HepG2 (cell line): ENCODE data around the gene DQX1. TPM values are rescaled to one million over a fixed set of nuclear protein-coding genes. Genes with fewer than 3 reads are reported as not detected.

ENCODE experiments used
- CREM ChIP-seq, 2 experiments: sonication (generic) in 1 of 2; formaldehyde crosslinking in 1 of 2; IDR thresholded peaks; 2 replicates each; pipeline versions ENCODE4 v1.4.0 to v1.6.1; 2016 to 2020; ENCODE audit warnings: antibody characterized with exemption in 1 of 2, mild to moderate bottlenecking in 1 of 2, missing genetic modification reagents in 1 of 2
- EZH2 ChIP-seq: conservative IDR thresholded peaks from 2 replicates; pipeline ENCODE4 v1.6.1; 2012; ENCODE audit warnings: mild to moderate bottlenecking, low read depth, low read length, moderate library complexity
- FUBP1 ChIP-seq: sonication (generic); formaldehyde crosslinking; IDR thresholded peaks from 2 replicates; pipeline ENCODE4 v1.5.1; 2020; ENCODE audit warnings: missing genetic modification reagents, mild to moderate bottlenecking, borderline replicate concordance
- HES4 ChIP-seq: sonication (generic); formaldehyde crosslinking; IDR thresholded peaks from 2 replicates; pipeline ENCODE4 v1.9.0; 2021; ENCODE audit warnings: mild to moderate bottlenecking, missing genetic modification reagents, borderline replicate concordance
- HOXD1 ChIP-seq: sonication (generic); formaldehyde crosslinking; IDR thresholded peaks from 2 replicates; pipeline ENCODE4 v1.5.0; 2020; ENCODE audit warnings: missing genetic modification reagents
- KMT2A ChIP-seq: sonication (generic); formaldehyde crosslinking; IDR thresholded peaks from 2 replicates; pipeline ENCODE4 v1.4.0; 2020; ENCODE audit warnings: missing genetic modification reagents
- MIER3 ChIP-seq: IDR thresholded peaks from 2 replicates; pipeline ENCODE4 v1.6.1; 2016; ENCODE audit warnings: missing compliant biosample characterization, borderline replicate concordance
- NFKB2 ChIP-seq: sonication (generic); formaldehyde crosslinking; IDR thresholded peaks from 2 replicates; pipeline ENCODE4 v1.4.0; 2020; ENCODE audit warnings: missing genetic modification reagents, borderline replicate concordance
- NR2F2 ChIP-seq: IDR thresholded peaks from 2 replicates; pipeline ENCODE4 v1.6.1; 2012; ENCODE audit warnings: low read depth, inconsistent platforms, borderline replicate concordance
- THAP11 ChIP-seq: IDR thresholded peaks from 2 replicates; pipeline ENCODE4 v1.6.1; 2016; ENCODE audit warnings: missing biosample characterization, missing genetic modification reagents
- ZFP37 ChIP-seq: sonication (generic); formaldehyde crosslinking; IDR thresholded peaks from 2 replicates; pipeline ENCODE4 v1.4.0; 2020; ENCODE audit warnings: missing genetic modification reagents, borderline replicate concordance
- ZNF264 ChIP-seq: sonication (generic); formaldehyde crosslinking; IDR thresholded peaks from 2 replicates; pipeline ENCODE4 v1.4.0; 2020; ENCODE audit warnings: missing genetic modification reagents
- ZNF567 ChIP-seq: sonication (generic); formaldehyde crosslinking; IDR thresholded peaks from 2 replicates; pipeline ENCODE4 v1.8.1; 2023; ENCODE audit warnings: mild to moderate bottlenecking, missing genetic modification reagents, borderline replicate concordance
- ZNF607 ChIP-seq: sonication (generic); formaldehyde crosslinking; IDR thresholded peaks from 2 replicates; pipeline ENCODE4 v1.5.1; 2020; ENCODE audit warnings: missing genetic modification reagents, mild to moderate bottlenecking, borderline replicate concordance
- ZNF691 ChIP-seq: sonication (generic); formaldehyde crosslinking; IDR thresholded peaks from 2 replicates; pipeline ENCODE4 v1.4.0; 2020; ENCODE audit warnings: missing genetic modification reagents, low read depth, mild to moderate bottlenecking, borderline replicate concordance
- ZNF7 ChIP-seq: IDR thresholded peaks from 2 replicates; pipeline ENCODE4 v1.6.1; 2016; ENCODE audit warnings: missing biosample characterization, missing genetic modification reagents
- ZZZ3 ChIP-seq: sonication (generic); formaldehyde crosslinking; IDR thresholded peaks from 2 replicates; pipeline ENCODE4 v1.4.0; 2020; ENCODE audit warnings: missing genetic modification reagents, mild to moderate bottlenecking, borderline replicate concordance
- polyA plus RNA-seq, 8 experiments: library from polyadenylated mRNA; depleted of rRNA in 3 of 8; stranded (reverse) in 7 of 8; unstranded in 1 of 8; fragments of >200 nt; fragmentation: Illumina TruSeq in 4 of 8; extraction: Trizol in 4 of 8; gene quantifications; 2 replicates each; pipeline versions ENCODE4 v1.2.1 to v1.2.3, GENCODE V29; 2011 to 2016; ENCODE audit warnings: low read depth in 4 of 8, missing spikeins in 1 of 8, mixed read lengths in 1 of 8; ENCODE audit not compliant: insufficient read depth in 1 of 8
- total RNA-seq, 5 experiments: library from RNA; depleted of rRNA; stranded (reverse); fragments of >200 nt; fragmentation: Illumina TruSeq; extraction: Trizol; gene quantifications; 2 replicates each; pipeline ENCODE4 v1.2.3, GENCODE V29; 2016; ENCODE audit warnings: low read depth in 1 of 5
- TF ChIP-seq, protein P1 (sequence below): sonication (generic); formaldehyde crosslinking; IDR thresholded peaks from 2 replicates; pipeline ENCODE4; 2020; ENCODE audit warnings: missing genetic modification reagents, mild to moderate bottlenecking, borderline replicate concordance
- TF ChIP-seq, protein P2 (sequence below): sonication (generic); formaldehyde crosslinking; IDR thresholded peaks from 2 replicates; pipeline ENCODE4 v1.4.0; 2020; ENCODE audit warnings: missing genetic modification reagents, borderline replicate concordance

DQX1 gene
- total and polyA plus RNA-seq, 2 of the 13 experiments (the other 11 are each of a cell fraction or from before 2014, with no cell fraction given): 27.6 to 89.8 TPM

- peak; percentile 81; the same call in 1 of the 2 replicates for TF ChIP-seq ZNF567
- peak; percentile 61; the same call in 1 of the 2 replicates for TF ChIP-seq CREM (IDR thresholded peaks at IDR 0.05)
- no peak for TF ChIP-seq CREM (CRISPR knock-in tag; IDR thresholded peaks at IDR 0.05)
- TF ChIP-seq NR2F2: no peak
- peak; percentile 91; the same call in 1 of the 2 replicates for TF ChIP-seq NFKB2 (CRISPR knock-in tag)
- peak; percentile 95 for TF ChIP-seq THAP11
- TF ChIP-seq HOXD1 (CRISPR knock-in tag): peak; percentile 80
- TF ChIP-seq ZNF7 (CRISPR knock-in tag): no peak
- peak; percentile 88; the same call in 1 of the 2 replicates for TF ChIP-seq HES4 (CRISPR knock-in tag)
- TF ChIP-seq ZNF691 (CRISPR knock-in tag): peak; percentile 86
- peak; percentile 74 for TF ChIP-seq ZZZ3 (CRISPR knock-in tag)
- peak; percentile 93; the same call in 1 of the 2 replicates for TF ChIP-seq MIER3 (CRISPR knock-in tag)
- TF ChIP-seq EZH2: no peak
- TF ChIP-seq ZFP37 (CRISPR knock-in tag): peak; percentile 59
- peak; percentile 84 for TF ChIP-seq ZNF607 (CRISPR knock-in tag)
- peak; percentile 88; the same call in 1 of the 2 replicates for TF ChIP-seq FUBP1 (CRISPR knock-in tag)
- TF ChIP-seq, protein P1, sequence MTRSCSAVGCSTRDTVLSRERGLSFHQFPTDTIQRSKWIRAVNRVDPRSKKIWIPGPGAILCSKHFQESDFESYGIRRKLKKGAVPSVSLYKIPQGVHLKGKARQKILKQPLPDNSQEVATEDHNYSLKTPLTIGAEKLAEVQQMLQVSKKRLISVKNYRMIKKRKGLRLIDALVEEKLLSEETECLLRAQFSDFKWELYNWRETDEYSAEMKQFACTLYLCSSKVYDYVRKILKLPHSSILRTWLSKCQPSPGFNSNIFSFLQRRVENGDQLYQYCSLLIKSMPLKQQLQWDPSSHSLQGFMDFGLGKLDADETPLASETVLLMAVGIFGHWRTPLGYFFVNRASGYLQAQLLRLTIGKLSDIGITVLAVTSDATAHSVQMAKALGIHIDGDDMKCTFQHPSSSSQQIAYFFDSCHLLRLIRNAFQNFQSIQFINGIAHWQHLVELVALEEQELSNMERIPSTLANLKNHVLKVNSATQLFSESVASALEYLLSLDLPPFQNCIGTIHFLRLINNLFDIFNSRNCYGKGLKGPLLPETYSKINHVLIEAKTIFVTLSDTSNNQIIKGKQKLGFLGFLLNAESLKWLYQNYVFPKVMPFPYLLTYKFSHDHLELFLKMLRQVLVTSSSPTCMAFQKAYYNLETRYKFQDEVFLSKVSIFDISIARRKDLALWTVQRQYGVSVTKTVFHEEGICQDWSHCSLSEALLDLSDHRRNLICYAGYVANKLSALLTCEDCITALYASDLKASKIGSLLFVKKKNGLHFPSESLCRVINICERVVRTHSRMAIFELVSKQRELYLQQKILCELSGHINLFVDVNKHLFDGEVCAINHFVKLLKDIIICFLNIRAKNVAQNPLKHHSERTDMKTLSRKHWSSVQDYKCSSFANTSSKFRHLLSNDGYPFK (CRISPR knock-in tag): peak; percentile 96; the same call in 1 of the 2 replicates
- TF ChIP-seq KMT2A (CRISPR knock-in tag): peak; percentile 88
- TF ChIP-seq, protein P2, sequence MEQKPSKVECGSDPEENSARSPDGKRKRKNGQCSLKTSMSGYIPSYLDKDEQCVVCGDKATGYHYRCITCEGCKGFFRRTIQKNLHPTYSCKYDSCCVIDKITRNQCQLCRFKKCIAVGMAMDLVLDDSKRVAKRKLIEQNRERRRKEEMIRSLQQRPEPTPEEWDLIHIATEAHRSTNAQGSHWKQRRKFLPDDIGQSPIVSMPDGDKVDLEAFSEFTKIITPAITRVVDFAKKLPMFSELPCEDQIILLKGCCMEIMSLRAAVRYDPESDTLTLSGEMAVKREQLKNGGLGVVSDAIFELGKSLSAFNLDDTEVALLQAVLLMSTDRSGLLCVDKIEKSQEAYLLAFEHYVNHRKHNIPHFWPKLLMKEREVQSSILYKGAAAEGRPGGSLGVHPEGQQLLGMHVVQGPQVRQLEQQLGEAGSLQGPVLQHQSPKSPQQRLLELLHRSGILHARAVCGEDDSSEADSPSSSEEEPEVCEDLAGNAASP (CRISPR knock-in tag): peak; percentile 97
- TF ChIP-seq ZNF264 (CRISPR knock-in tag): peak; percentile 76
These were observed 18.7 kb downstream of the DQX1 start, which contains the start of gene PCGF1 (continued) for GRCh38 chr2:74507145-74507925.
